Measurements from ENCODE around the gene SPEF2. TPM values are rescaled to one million over a fixed set of nuclear protein-coding genes. Genes with fewer than 3 reads are reported as not detected.

The SPEF2 gene
- total and polyA plus RNA-seq, 12 donors, result 3.3 to 19.7 (median 7.9) TPM

- Histone ChIP-seq H3K27ac (no peak overlapping the region), H3K9me3 (replicated peaks in 1 of 3) (no peaks in the 10 kb centered on the region), H3K27me3 (no peaks in the 10 kb centered on the region), H3K4me3 (no peak overlapping the region), H3K36me3 (replicated peaks in 1 of 2) (no peaks in the 10 kb centered on the region), H3K4me1 (replicated peaks in 1 of 2) (no peaks in the 10 kb centered on the region)
- TF ChIP-seq POLR2A (IDR thresholded peaks at IDR 0.05), result no peak
- no peak for TF ChIP-seq CTCF (IDR thresholded peaks at IDR 0.05)
- intact Hi-C loops (cut with DNase I), result no loop called here
- no peak for DNase-seq
- 59 to 71% (median 63%) methylated on average over 1 of the region's 1 CpG for WGBS, 4 donors
Measured at GRCh38 chr5:35813521-35813920, 195.9 kb downstream of the SPEF2 start.

- intact Hi-C loops (cut with DNase I), result no loop called here
- 78 to 87% (median 82%) methylated on average over 10 of the region's 10 CpGs for WGBS, 4 donors
Measured at GRCh38 chr5:35815089-35815936, 197.7 kb downstream of the SPEF2 start.

GRCh38 chr5:35816881-35817521 is 199.3 kb downstream of the SPEF2 start:
- no peak for DNase-seq
- TF ChIP-seq POLR2A (IDR thresholded peaks at IDR 0.05), result no peak
- TF ChIP-seq CTCF (IDR thresholded peaks at IDR 0.05), result no peak
- H3K27me3 ChIP-seq, result no peaks in the 10 kb centered on the region
- 34 to 56% (median 55%) methylated on average over 4 of the region's 4 CpGs for WGBS, 4 donors
- no peaks in the 10 kb centered on the region for H3K36me3 ChIP-seq (replicated peaks in 1 of 2)
- H3K27ac ChIP-seq, result no peak overlapping the region
- no peaks in the 10 kb centered on the region for H3K9me3 ChIP-seq (replicated peaks in 1 of 3)
- intact Hi-C loops (cut with DNase I), result no loop called here
- H3K4me1 ChIP-seq (replicated peaks in 1 of 2), result no peaks in the 10 kb centered on the region
- no peak overlapping the region for H3K4me3 ChIP-seq

More at GRCh38 chr5:35815089-35815936, 197.7 kb downstream of the SPEF2 start:
- TF ChIP-seq POLR2A (IDR thresholded peaks at IDR 0.05) (no peak), CTCF (IDR thresholded peaks at IDR 0.05) (peak in 4 of 6 experiments; percentile 15 to 62 (median 31))
- peak in 2 of 7 donors; percentile 4 to 13 for DNase-seq
- no peak overlapping the region for H3K27ac ChIP-seq
- H3K4me1 ChIP-seq (replicated peaks in 1 of 2), result no peaks in the 10 kb centered on the region
- no peaks in the 10 kb centered on the region for H3K27me3 ChIP-seq
- H3K4me3 ChIP-seq, result no peak overlapping the region
- H3K36me3 ChIP-seq (replicated peaks in 1 of 2), result no peaks in the 10 kb centered on the region
- no peaks in the 10 kb centered on the region for H3K9me3 ChIP-seq (replicated peaks in 1 of 3)

GRCh38 chr5:35819026-35819425 is 201.4 kb downstream of the SPEF2 start:
- Histone ChIP-seq H3K27me3 (no peaks in the 10 kb centered on the region), H3K4me3 (no peak overlapping the region), H3K9me3 (replicated peaks in 1 of 3) (no peaks in the 10 kb centered on the region), H3K27ac (no peak overlapping the region), H3K4me1 (replicated peaks in 1 of 2) (no peaks in the 10 kb centered on the region), H3K36me3 (replicated peaks in 1 of 2) (no peaks in the 10 kb centered on the region)
- 85 to 93% (median 88%) methylated on average over 2 of the region's 2 CpGs for WGBS, 4 donors
- intact Hi-C loops (cut with DNase I), result no loop called here
- TF ChIP-seq CTCF (IDR thresholded peaks at IDR 0.05) (no peak), POLR2A (IDR thresholded peaks at IDR 0.05) (no peak)
- DNase-seq, result no peak
